Activated CD8-positive, alpha-beta T cell treated with anti-CD3 and anti-CD28 coated beads for 36 hours (primary cell): ENCODE data around the gene BHLHE40. TPM values are rescaled to one million over a fixed set of nuclear protein-coding genes. Genes with fewer than 3 reads are reported as not detected.

ENCODE experiments used
- ATAC-seq: fragments of 200-7000 bp; cut with Tn5 transposase; one replicate; pipeline ENCODE4 v1.10.0; 2021; ENCODE audit warnings: mild to moderate bottlenecking, moderate library complexity
- CTCF ChIA-PET: fragments of 350-600 bp; sonication (Branson Sonifier 250); formaldehyde crosslinking; loops from one replicate; lab custom pipeline; 2021; ENCODE audit warnings: antibody characterized with exemption; lab: Charles Lee
- POLR2A ChIA-PET: fragments of 350-600 bp; sonication (Branson Sonifier 250); formaldehyde crosslinking; loops from one replicate; lab custom pipeline; 2021; ENCODE audit warnings: antibody characterized with exemption; lab: Charles Lee
- DNase-seq: peaks from one replicate; pipeline ENCODE4 v3.0.0-alpha.2; 2020
- H3K27ac Mint-ChIP-seq: one replicate; pipeline ENCODE4 v1.8.0; 2021; ENCODE audit warnings: mild to moderate bottlenecking, mixed read lengths
- H3K27me3 Mint-ChIP-seq: one replicate; pipeline ENCODE4 v1.8.0; 2021; ENCODE audit warnings: mixed read lengths
- H3K36me3 Mint-ChIP-seq: one replicate; pipeline ENCODE4 v1.8.0; 2021; ENCODE audit warnings: low read depth, mixed read lengths
- H3K4me1 Mint-ChIP-seq: one replicate; pipeline ENCODE4 v1.8.0; 2021; ENCODE audit warnings: low read depth, mixed read lengths
- H3K4me3 Mint-ChIP-seq: one replicate; pipeline ENCODE4 v1.8.0; 2021; ENCODE audit warnings: mild to moderate bottlenecking, moderate library complexity, mixed read lengths
- H3K9me3 Mint-ChIP-seq: one replicate; pipeline ENCODE4 v1.8.0; 2021; ENCODE audit warnings: mixed read lengths
- CTCF ChIP-seq: fragments of 200-600 bp; IDR thresholded peaks from one replicate; pipeline ENCODE4 v1.8.0; 2022; ENCODE audit warnings: antibody characterized with exemption, mild to moderate bottlenecking
- intact Hi-C: fragments of 100-400 bp; cut with micrococcal nuclease; formaldehyde crosslinking; loops from one replicate; pipeline ENCODE4 v1.10.0; 2022
- total RNA-seq, 2 experiments: library from RNA; stranded (reverse); gene quantifications; one replicate each; pipeline ENCODE4 v1.2.3, GENCODE V29; 2021

The BHLHE40 gene
- 100 to 1,000 TPM; 456 to 470 TPM for total RNA-seq

- Mint-ChIP-seq H3K4me1 (peaks cover 40% of the 10 kb centered on the region), H3K27me3 (no peaks in the 10 kb centered on the region), H3K9me3 (no peaks in the 10 kb centered on the region), H3K27ac (peak within 1 kb of the TSS; percentile 96), H3K36me3 (peaks cover 53% of the 10 kb centered on the region), H3K4me3 (peak within 1 kb of the TSS; percentile 92)
- CTCF ChIA-PET = interaction anchor here (0.9 to 12.3 kb wide), 33 partner anchors 10 to 269 kb away, joined by 3 to 148 read pairs (median 5); no protein-coding TSS in a partner anchor
- TF ChIP-seq CTCF = no peak
- intact Hi-C loops = loop anchor here (5.0 kb wide), 5 partner anchors 43 to 242 kb away; no protein-coding TSS in a partner anchor
- ATAC-seq (peak; percentile 24), DNase-seq (no peak)
- POLR2A ChIA-PET = interaction anchor here (0.7 to 13.9 kb wide), 33 partner anchors 14 to 259 kb away, joined by 3 to 434 read pairs (median 5); no protein-coding TSS in a partner anchor
Measured at GRCh38 chr3:4979428-4980228, at the start of gene BHLHE40. Gene BHLHE40 (plus strand): TSS chr3:4979437. CDS start chr3:4979719, 282 bp downstream.

- Mint-ChIP-seq H3K36me3 (no peaks in the 10 kb centered on the region), H3K9me3 (peaks cover 2% of the 10 kb centered on the region), H3K27ac (no peak overlapping the region), H3K4me1 (peaks cover 36% of the 10 kb centered on the region), H3K27me3 (no peaks in the 10 kb centered on the region), H3K4me3 (no peak overlapping the region)
- ATAC-seq (no peak), DNase-seq (no peak)
- POLR2A ChIA-PET = no interaction called here
- intact Hi-C loops = no loop called here
- no peak for TF ChIP-seq CTCF
- CTCF ChIA-PET = no interaction called here
Measured at GRCh38 chr3:4930501-4930900, 48.7 kb upstream of the BHLHE40 start.

- H3K9me3 Mint-ChIP-seq = peaks cover 2% of the 10 kb centered on the region
- ChIA-PET POLR2A (no interaction called here), CTCF (no interaction called here)
- no peak for TF ChIP-seq CTCF
- ATAC-seq (no peak), DNase-seq (no peak)
- H3K27ac Mint-ChIP-seq = no peak overlapping the region
- peaks cover 22% of the 10 kb centered on the region for H3K4me1 Mint-ChIP-seq
- no peaks in the 10 kb centered on the region for H3K27me3 Mint-ChIP-seq
- H3K36me3 Mint-ChIP-seq = no peaks in the 10 kb centered on the region
- H3K4me3 Mint-ChIP-seq = no peak overlapping the region
- intact Hi-C loops = no loop called here
Measured at GRCh38 chr3:4934050-4934449, 45.2 kb upstream of the BHLHE40 start.

- intact Hi-C loops = no loop called here
- no peak overlapping the region for H3K4me3 Mint-ChIP-seq
- peak; percentile 78 for ATAC-seq
- peak overlapping the region; percentile 37 for H3K27ac Mint-ChIP-seq
- H3K9me3 Mint-ChIP-seq = peaks cover 2% of the 10 kb centered on the region
- no peaks in the 10 kb centered on the region for H3K27me3 Mint-ChIP-seq
- no peaks in the 10 kb centered on the region for H3K36me3 Mint-ChIP-seq
- TF ChIP-seq CTCF = no peak
- peaks cover 22% of the 10 kb centered on the region for H3K4me1 Mint-ChIP-seq
- CTCF ChIA-PET = interaction anchor here (0.9 to 3.4 kb wide), 2 partner anchors 30 to 224 kb away, joined by 4 to 11 read pairs; no protein-coding TSS in a partner anchor
- POLR2A ChIA-PET = interaction anchor here (0.8 kb wide), 1 partner anchor 8 kb away, joined by 3 read pairs; no protein-coding TSS in a partner anchor
- DNase-seq = peak; percentile 51
Measured at GRCh38 chr3:4935347-4935746, 43.9 kb upstream of the BHLHE40 start.
